HG03066 (cell line): ENCODE measurements around the gene FLAD1.

Experiments used
- ATAC-seq: cut with Tn5 transposase; IDR thresholded peaks from one replicate; pipeline ENCODE4 v1.9.1; 2021; ENCODE audit warnings: low read depth; ENCODE audit not compliant: unreplicated experiment

FLAD1 gene

GRCh38 chr1:155034318-155035208 is 51.4 kb downstream of the FLAD1 start:
- ATAC-seq, result no peak

DNA sequence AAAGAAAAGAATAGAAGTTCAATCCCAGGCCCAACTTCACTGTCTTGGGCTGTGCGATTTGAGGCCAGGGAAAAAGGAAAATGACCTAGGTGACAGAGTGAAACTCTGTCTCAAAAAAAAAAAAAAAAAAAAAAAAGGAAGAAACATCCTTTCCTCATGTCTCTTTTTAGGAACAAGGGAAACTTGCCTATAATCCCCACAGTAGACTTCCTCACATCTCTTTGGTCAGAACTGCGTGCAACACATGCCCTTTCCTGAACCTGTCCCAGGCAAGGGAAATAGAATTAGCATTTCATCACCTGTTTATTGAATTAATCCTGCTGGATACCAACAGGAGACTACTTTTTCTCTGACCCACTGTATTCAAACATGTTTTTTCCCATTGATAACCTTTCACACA is 52.8 kb downstream of the FLAD1 start:
- ATAC-seq, result no peak

DNA sequence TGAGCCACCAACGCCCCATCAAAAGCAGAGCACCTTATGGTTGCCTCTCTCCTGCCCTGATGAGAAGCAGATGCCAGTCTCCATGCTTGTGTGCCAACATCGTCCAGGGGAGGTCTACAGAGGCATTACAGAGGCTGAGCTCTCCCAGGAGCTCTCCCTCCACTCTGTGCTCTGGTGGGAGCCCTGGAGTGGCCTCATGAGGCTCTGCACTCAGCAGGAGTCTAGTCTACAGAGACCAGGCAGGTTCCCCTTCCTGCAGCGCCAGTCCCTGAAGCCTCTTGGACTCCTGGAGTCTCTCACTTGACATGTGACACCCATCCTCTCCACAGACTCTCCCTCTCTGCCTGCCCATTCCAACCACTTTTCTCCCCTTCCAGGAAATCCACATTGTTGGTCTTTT is 53.9 kb downstream of the FLAD1 start:
- ATAC-seq, result no peak

GRCh38 chr1:155037851-155038441 is 54.8 kb downstream of the FLAD1 start:
- ATAC-seq, result no peak

GRCh38 chr1:155038602-155039307 is 55.6 kb downstream of the FLAD1 start:
- ATAC-seq, result no peak

GRCh38 chr1:155039308-155039669 is 56.1 kb downstream of the FLAD1 start:
- no peak for ATAC-seq

DNA sequence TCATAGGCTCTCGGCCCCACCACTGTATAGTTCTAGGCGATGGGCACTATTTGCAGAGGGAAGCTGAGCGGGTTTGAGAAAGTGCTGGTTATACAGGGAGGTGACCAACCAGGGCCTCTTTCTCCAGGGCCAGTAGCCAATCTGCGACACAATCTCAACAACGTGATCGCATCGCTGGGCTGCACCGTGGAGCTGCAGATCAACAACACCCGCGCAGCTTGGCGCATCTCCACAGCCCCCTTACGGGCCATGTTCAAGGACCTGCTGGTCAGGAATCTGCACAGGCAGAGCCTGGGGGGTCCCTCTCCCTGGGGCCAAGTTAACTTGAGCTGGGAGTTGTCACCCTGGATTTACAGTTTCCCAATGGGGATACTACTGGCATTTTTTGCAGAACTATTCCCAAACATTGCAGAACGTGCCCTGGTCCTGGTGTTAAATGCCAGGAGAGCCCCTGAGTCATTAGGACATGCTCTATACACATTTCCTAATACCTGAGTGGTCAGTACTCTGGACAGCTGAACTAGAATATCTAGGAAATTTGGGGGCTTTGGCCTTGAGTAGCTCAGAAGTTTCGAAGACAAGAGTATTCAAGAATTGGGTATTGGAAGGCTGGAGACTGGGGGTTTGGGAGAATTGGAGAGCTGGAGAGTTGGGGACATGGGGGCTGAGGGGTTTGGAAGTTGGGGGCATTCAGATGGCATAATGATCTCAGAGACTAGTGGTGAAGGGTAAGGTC is 57.4 kb downstream of the FLAD1 start:
- ATAC-seq, result no peak
